GM12801 (cell line): ENCODE data around the gene FBH1.

Experiments used
- TF ChIP-seq, protein P1 (sequence below): IDR thresholded peaks from one replicate; pipeline ENCODE4 v1.5.1; 2011; ENCODE audit warnings: control low read depth; ENCODE audit not compliant: insufficient read length; ENCODE audit errors: extremely low read depth

FBH1 gene

DNA sequence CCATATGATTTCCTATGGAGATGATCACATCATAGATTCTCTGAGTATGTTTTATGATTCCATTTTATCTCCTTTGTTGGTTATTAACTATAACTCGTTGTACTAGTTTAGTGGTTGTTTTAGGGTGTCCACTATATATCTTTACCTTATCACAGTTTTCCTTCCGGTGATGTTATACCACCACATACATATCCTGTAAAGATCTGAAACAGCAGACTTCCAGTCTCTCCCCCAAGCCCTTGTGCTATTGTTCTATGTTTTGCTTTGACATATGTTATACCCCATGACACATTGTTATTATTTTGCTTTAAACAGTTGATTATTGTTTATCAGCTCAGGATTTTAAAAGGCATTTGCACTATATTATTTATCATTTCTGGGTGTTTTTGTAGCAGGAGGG, 80.0 kb downstream of the FBH1 start:
- TF ChIP-seq, protein P1, sequence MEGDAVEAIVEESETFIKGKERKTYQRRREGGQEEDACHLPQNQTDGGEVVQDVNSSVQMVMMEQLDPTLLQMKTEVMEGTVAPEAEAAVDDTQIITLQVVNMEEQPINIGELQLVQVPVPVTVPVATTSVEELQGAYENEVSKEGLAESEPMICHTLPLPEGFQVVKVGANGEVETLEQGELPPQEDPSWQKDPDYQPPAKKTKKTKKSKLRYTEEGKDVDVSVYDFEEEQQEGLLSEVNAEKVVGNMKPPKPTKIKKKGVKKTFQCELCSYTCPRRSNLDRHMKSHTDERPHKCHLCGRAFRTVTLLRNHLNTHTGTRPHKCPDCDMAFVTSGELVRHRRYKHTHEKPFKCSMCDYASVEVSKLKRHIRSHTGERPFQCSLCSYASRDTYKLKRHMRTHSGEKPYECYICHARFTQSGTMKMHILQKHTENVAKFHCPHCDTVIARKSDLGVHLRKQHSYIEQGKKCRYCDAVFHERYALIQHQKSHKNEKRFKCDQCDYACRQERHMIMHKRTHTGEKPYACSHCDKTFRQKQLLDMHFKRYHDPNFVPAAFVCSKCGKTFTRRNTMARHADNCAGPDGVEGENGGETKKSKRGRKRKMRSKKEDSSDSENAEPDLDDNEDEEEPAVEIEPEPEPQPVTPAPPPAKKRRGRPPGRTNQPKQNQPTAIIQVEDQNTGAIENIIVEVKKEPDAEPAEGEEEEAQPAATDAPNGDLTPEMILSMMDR: no peak

DNA sequence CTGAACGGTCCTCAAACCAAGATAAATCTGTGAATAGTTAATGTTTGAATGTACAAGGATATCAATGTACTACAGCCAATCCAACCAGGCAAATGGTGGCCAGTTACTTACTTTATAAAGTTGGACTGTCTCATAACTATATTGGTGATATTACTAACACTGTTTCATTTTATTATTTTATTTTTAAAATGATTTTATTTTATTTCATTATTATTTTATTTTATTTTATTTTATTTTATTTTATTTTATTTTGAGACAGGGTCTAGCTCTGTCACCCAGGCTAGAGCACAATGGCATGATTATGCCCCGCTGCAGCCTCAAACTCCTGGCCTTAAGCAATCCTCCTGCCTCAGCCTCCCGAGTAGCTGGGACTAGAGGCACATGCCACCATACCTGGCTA, 80.5 kb downstream of the FBH1 start:
- TF ChIP-seq, protein P1: no peak

DNA sequence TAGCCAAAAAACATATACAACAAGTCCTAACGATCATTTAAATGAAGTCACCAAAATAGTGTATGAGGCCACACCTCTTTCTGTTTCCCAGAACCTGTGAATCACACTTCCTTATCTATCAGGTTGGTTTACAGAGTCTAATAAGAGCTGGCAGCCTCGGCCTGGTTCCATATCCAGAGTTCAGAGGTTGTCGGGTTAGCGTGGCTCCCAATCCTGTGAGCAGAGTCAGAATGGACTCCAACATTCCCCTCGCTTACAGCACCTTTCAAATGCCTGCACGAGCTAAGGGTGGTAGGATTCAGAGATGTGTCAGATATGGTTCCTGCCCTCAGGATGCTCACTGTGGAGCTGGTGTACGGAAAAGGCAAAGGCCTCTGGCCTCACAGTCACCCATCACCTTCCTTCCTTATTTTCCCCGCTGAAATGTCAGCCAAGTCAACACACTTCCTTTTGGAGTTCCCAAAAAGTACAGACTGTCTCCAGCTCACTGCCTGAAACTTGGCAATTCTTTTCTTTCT, 81.3 kb downstream of the FBH1 start:
- TF ChIP-seq, protein P1: no peak

- TF ChIP-seq, protein P1: no peak
Observed at GRCh38 chr10:5971886-5972285, 81.8 kb downstream of the FBH1 start.

- TF ChIP-seq, protein P1: no peak
Observed at GRCh38 chr10:5973069-5973468, 83.0 kb downstream of the FBH1 start.

- TF ChIP-seq, protein P1: no peak
Observed at GRCh38 chr10:5975641-5976473, 85.8 kb downstream of the FBH1 start.

DNA sequence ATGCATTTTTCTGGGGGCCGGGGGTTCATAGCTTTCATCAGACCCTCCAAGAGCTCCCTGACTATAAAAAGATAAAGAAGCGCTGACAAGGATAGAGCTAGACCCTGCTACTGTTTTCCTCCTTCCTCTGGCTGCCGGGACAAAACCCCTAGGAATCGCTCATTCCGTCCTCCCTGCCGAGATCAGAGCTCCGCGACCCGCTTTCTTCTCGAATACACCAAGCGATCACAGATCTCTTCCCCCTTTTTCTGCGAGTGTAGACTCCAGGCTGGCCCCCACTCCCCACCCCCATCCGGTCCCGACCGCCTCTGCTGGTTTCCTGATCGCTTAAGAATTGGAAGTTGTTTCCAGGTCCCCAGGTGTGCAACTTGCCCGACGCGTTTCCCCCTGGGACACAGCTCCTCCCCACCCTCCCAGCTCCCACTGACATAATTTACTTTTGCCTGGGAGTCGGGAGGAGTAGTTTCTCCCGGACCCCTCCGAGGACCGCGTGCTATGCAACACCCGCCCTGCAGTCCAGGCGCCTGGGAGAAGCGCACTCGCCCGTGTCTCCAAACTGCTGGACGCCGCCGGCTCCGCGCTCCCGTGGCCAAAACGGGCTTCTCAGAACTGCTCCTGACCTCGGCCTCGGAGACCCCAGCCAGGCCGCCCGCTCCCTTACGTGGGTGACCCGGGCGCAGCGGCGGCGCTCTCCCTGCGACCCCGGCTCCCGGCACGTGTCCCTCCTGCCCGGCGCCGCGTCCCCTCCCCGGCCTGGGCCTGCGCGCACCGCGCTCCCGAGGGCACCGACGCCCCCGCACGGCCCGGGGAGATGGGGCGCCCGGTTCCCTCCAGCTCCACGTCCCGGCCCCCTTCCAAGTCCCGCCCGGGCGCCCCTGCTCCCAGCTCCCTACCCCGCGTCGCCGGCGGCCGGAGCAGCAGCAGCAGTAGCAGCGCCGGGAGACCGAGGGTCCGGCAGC, 86.7 kb downstream of the FBH1 start:
- TF ChIP-seq, protein P1: no peak
